Upper lobe of left lung (tissue), 6 donors: ENCODE data around the gene SLC27A4. TPM values are rescaled to one million over a fixed set of nuclear protein-coding genes. Genes with fewer than 3 reads are reported as not detected.
A peak's percentile ranks its signal among the peaks of the same experiment; 100 is the strongest.

Source experiments
- ATAC-seq, 2 donors: fragments of 200-7000 bp; cut with Tn5 transposase; one replicate each; pipeline ENCODE4 v1.9.1; 2022; ENCODE audit warnings: mild to moderate bottlenecking in 2 of 2, moderate library complexity in 2 of 2; ENCODE audit not compliant: low FRiP score in 2 of 2
- DNase-seq, 2 donors: peaks; one replicate each; pipeline ENCODE4 v3.0.0-alpha.2; 2019 to 2020
- H3K27ac ChIP-seq, 4 donors: fragments of 200-600 bp; sonication (generic); one replicate each; pipeline ENCODE4 v1.5.1; 2016 to 2019
- H3K27me3 ChIP-seq, 4 donors: fragments of 200-600 bp; sonication (generic); one replicate each; pipeline ENCODE4 v1.5.1; 2017 to 2019
- H3K36me3 ChIP-seq, 4 donors: fragments of 200-600 bp; sonication (generic); one replicate each; pipeline ENCODE4 v1.5.1; 2016 to 2019
- H3K4me1 ChIP-seq, 4 donors: fragments of 200-600 bp; sonication (generic); one replicate each; pipeline ENCODE4 v1.5.1; 2018 to 2019
- H3K4me3 ChIP-seq, 4 donors: fragments of 200-600 bp; sonication (generic); one replicate each; pipeline ENCODE4 v1.5.1; 2017 to 2019; ENCODE audit warnings: mild to moderate bottlenecking in 2 of 4, moderate library complexity in 1 of 4
- H3K9me3 ChIP-seq, 4 donors: fragments of 200-600 bp; sonication (generic); one replicate each; pipeline ENCODE4 v1.5.1; 2018 to 2019
- EP300 ChIP-seq, 4 donors: sonication (generic); formaldehyde crosslinking; IDR thresholded peaks; one replicate each; pipeline ENCODE4 v1.5.1; 2017; ENCODE audit warnings: antibody characterized with exemption in 4 of 4, control low read depth in 2 of 4
- POLR2A ChIP-seq, 4 donors: fragments of 450-650 bp; IDR thresholded peaks; one replicate each; pipeline ENCODE4 v1.5.1; 2016 to 2017; ENCODE audit warnings: antibody characterized with exemption in 4 of 4, mild to moderate bottlenecking in 2 of 4
- POLR2AphosphoS5 ChIP-seq, 2 donors: sonication (generic); formaldehyde crosslinking; IDR thresholded peaks; one replicate each; pipeline ENCODE4 v1.5.1; 2017; ENCODE audit warnings: antibody characterized with exemption in 2 of 2
- WGBS, 2 donors: methylation state at CpG; one replicate each; pipeline ENCODE4 v1.1.5; 2017 to 2018; 5-methylcytosine and 5-hydroxymethylcytosine counted together
- total RNA-seq, 6 donors: library from RNA; depleted of rRNA in 4 of 6; stranded (reverse); fragments of >200 nt in 4 of 6; gene quantifications; one replicate each; pipeline versions ENCODE4 v1.1.0 to v1.2.1, GENCODE V29; 2016 to 2021
- TF ChIP-seq, protein P1 (sequence below), 6 experiments: fragments of 450-650 bp in 4 of 6; fragments of 200-600 bp in 2 of 6; sonication (generic) in 2 of 6; IDR thresholded peaks; one replicate each; pipeline ENCODE4 v1.5.1; 2016 to 2019; ENCODE audit warnings: antibody characterized with exemption in 6 of 6
- donor health status: DM: no; HTN: no; CAD: no; lungs with moderate emphysema.
- donor health status: DM: no; HTN: yes; CAD: no; lungs with severe emphysema.

The SLC27A4 gene
- total RNA-seq, 6 donors from 2014 or later, result 17.8 to 30.1 (median 19.5) TPM

GRCh38 chr9:128296340-128297220 lies 43.7 kb upstream of the SLC27A4 start:
- no peaks in the 10 kb centered on the region for H3K27me3 ChIP-seq
- H3K4me1 ChIP-seq, result peaks cover 0 to 7% (median 6%) of the 10 kb centered on the region in 4 donors
- H3K36me3 ChIP-seq, result peaks cover 0 to 5% (median 0%) of the 10 kb centered on the region in 4 donors
- TF ChIP-seq POLR2A (IDR thresholded peaks at IDR 0.05), result no peak
- TF ChIP-seq, protein P1, sequence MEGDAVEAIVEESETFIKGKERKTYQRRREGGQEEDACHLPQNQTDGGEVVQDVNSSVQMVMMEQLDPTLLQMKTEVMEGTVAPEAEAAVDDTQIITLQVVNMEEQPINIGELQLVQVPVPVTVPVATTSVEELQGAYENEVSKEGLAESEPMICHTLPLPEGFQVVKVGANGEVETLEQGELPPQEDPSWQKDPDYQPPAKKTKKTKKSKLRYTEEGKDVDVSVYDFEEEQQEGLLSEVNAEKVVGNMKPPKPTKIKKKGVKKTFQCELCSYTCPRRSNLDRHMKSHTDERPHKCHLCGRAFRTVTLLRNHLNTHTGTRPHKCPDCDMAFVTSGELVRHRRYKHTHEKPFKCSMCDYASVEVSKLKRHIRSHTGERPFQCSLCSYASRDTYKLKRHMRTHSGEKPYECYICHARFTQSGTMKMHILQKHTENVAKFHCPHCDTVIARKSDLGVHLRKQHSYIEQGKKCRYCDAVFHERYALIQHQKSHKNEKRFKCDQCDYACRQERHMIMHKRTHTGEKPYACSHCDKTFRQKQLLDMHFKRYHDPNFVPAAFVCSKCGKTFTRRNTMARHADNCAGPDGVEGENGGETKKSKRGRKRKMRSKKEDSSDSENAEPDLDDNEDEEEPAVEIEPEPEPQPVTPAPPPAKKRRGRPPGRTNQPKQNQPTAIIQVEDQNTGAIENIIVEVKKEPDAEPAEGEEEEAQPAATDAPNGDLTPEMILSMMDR (IDR thresholded peaks at IDR 0.05), result no peak
- TF ChIP-seq EP300 (IDR thresholded peaks at IDR 0.05), result no peak
- TF ChIP-seq POLR2AphosphoS5 (IDR thresholded peaks at IDR 0.05), result no peak
- no peak overlapping the region for H3K4me3 ChIP-seq
- DNase-seq (no peak), ATAC-seq (no peak)
- H3K9me3 ChIP-seq, result no peaks in the 10 kb centered on the region
- 91% methylated on average over 14 to 16 of the region's 16 CpGs for WGBS, 2 donors
- H3K27ac ChIP-seq, result no peak overlapping the region

- Histone ChIP-seq H3K36me3 (peaks cover 0 to 5% (median 0%) of the 10 kb centered on the region in 4 donors), H3K4me1 (peaks cover 0 to 7% (median 6%) of the 10 kb centered on the region in 4 donors), H3K27me3 (no peaks in the 10 kb centered on the region), H3K9me3 (no peaks in the 10 kb centered on the region), H3K4me3 (no peak overlapping the region), H3K27ac (no peak overlapping the region)
- no peak for TF ChIP-seq POLR2A (IDR thresholded peaks at IDR 0.05)
- TF ChIP-seq POLR2AphosphoS5 (IDR thresholded peaks at IDR 0.05), result no peak
- TF ChIP-seq, protein P1 (IDR thresholded peaks at IDR 0.05), result no peak
- TF ChIP-seq EP300 (IDR thresholded peaks at IDR 0.05), result no peak
- WGBS, 2 donors, result 90 to 100% methylated on average over 2 of the region's 2 CpGs
- DNase-seq, result no peak
- no peak for ATAC-seq
Measured at GRCh38 chr9:128297221-128297773, 43.0 kb upstream of the SLC27A4 start.

DNA sequence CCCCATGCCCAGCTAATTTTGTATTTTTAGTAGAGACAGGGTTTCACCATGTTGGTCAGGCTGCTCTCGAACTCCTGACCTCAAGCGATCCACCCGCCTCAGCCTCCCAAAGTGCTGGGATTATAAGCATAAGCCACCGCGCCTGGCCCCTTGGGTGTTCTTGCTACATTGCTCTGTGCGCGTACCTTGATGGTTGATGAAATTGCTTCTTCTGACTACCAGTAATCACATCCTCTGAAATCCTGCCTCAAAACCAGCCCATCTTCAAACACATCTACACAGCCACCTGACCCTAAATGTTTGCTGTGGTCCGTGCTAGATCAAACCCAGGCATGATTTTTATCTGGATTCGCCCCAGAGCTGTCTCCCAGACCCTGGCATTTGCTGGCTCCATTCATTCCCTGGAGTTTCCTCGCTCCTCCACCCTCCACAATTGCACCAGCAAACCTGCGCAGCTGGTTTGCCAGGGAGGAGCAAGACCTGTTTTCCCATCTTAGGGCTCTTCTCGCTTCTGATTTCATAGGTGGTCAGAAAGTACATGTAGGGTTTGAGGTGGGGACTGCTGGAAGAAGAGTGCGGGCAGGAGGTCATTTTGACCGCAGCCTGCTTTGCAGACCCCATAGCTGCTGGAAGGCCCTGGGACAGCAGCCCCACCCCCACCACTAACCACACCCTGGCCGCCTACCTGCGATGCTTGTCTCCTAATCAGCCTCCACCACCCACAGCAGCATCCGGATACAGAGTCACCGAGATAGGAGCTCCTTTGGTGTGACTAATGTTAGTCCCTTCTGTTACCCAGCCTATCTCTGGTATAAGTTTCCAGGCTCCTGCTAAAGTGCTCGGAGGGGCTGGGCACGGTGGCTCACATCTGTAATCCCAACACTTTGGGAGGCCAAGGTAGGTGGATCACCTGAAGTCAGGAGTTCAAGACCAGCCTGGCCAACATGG lies 41.5 kb upstream of the SLC27A4 start:
- no peak overlapping the region for H3K27ac ChIP-seq
- H3K27me3 ChIP-seq, result no peaks in the 10 kb centered on the region
- no peaks in the 10 kb centered on the region for H3K9me3 ChIP-seq
- DNase-seq (no peak), ATAC-seq (no peak)
- peaks cover 0 to 3% (median 0%) of the 10 kb centered on the region in 4 donors for H3K36me3 ChIP-seq
- WGBS, 2 donors, result 90 to 93% methylated on average over 16 to 20 of the region's 20 CpGs
- no peak overlapping the region for H3K4me3 ChIP-seq
- no peak for TF ChIP-seq POLR2A (IDR thresholded peaks at IDR 0.05)
- TF ChIP-seq, protein P1 (IDR thresholded peaks at IDR 0.05), result no peak
- TF ChIP-seq POLR2AphosphoS5 (IDR thresholded peaks at IDR 0.05), result no peak
- TF ChIP-seq EP300 (IDR thresholded peaks at IDR 0.05), result no peak
- peaks cover 0 to 7% (median 6%) of the 10 kb centered on the region in 4 donors for H3K4me1 ChIP-seq

GRCh38 chr9:128304136-128304970 lies 36.0 kb upstream of the SLC27A4 start:
- Histone ChIP-seq H3K4me1 (peaks cover 0 to 4% (median 0%) of the 10 kb centered on the region in 4 donors), H3K27me3 (no peaks in the 10 kb centered on the region), H3K9me3 (no peaks in the 10 kb centered on the region), H3K36me3 (peaks cover 0 to 18% (median 10%) of the 10 kb centered on the region in 4 donors), H3K27ac (no peak overlapping the region), H3K4me3 (no peak overlapping the region)
- peak in 1 of 2 donors; percentile 67 for ATAC-seq
- TF ChIP-seq EP300 (IDR thresholded peaks at IDR 0.05) (no peak), POLR2A (IDR thresholded peaks at IDR 0.05) (no peak), POLR2AphosphoS5 (IDR thresholded peaks at IDR 0.05) (no peak)
- whole genome bisulfite sequencing, 2 donors, result 86 to 88% methylated on average over 9 of the region's 9 CpGs
- no peak for DNase-seq
